ENCODE results near the gene HMCN1.

- TF ChIP-seq, protein P1, sequence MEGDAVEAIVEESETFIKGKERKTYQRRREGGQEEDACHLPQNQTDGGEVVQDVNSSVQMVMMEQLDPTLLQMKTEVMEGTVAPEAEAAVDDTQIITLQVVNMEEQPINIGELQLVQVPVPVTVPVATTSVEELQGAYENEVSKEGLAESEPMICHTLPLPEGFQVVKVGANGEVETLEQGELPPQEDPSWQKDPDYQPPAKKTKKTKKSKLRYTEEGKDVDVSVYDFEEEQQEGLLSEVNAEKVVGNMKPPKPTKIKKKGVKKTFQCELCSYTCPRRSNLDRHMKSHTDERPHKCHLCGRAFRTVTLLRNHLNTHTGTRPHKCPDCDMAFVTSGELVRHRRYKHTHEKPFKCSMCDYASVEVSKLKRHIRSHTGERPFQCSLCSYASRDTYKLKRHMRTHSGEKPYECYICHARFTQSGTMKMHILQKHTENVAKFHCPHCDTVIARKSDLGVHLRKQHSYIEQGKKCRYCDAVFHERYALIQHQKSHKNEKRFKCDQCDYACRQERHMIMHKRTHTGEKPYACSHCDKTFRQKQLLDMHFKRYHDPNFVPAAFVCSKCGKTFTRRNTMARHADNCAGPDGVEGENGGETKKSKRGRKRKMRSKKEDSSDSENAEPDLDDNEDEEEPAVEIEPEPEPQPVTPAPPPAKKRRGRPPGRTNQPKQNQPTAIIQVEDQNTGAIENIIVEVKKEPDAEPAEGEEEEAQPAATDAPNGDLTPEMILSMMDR (conservative IDR thresholded peaks at IDR 0.05) = no peak
- TF ChIP-seq ZFX (IDR thresholded peaks at IDR 0.05) = no peak
Measured at GRCh38 chr1:185739967-185740366, 5.8 kb downstream of the HMCN1 start.

All from C4-2B (cell line).